ENCODE measurements around the gene DCUN1D3. TPM values are rescaled to one million over a fixed set of nuclear protein-coding genes. Genes with fewer than 3 reads are reported as not detected.

The DCUN1D3 gene
- total RNA-seq, 2 experiments from 2014 or later, result 3.1 to 4.5 TPM

DNA sequence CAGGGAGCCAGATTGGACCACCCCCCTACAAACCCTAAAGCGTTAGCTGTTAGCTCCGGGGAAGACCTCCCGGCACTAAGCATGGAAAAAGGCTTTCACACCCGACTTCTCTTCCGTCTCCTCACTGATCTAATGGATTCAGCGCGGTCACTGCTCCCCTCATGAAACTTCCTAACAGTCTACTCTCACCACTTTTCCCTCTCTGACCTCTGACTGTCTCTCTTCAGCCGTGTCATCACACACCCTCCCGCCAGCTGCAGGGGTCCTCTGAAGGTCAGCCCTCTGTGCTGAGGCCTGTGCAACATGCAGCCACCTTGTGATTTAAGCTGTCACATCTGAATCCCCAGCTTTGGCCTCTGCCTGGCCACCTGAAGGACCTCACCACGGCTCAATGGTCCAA lies 16.1 kb upstream of the DCUN1D3 start:
- Histone ChIP-seq H3K79me2 (ENCODE audit: insufficient read depth, low read depth, low read length) (no peaks in the 10 kb centered on the region), H3K9me3 (ENCODE audit: low read length) (no peaks in the 10 kb centered on the region), H3K4me2 (ENCODE audit: low read length) (no peak overlapping the region), H3K4me1 (ENCODE audit: insufficient read depth, low read length, poor library complexity, severe bottlenecking) (no peaks in the 10 kb centered on the region), H3K9me2 (ENCODE audit: insufficient read depth, low read length) (no peaks in the 10 kb centered on the region), H3K36me3 (ENCODE audit: insufficient read depth, low read length) (no peaks in the 10 kb centered on the region), H2AFZ (ENCODE audit: low read length) (no peak overlapping the region), H3K27ac (ENCODE audit: low read depth, low read length, poor library complexity, severe bottlenecking) (no peak overlapping the region), H3K4me3 (ENCODE audit: low read depth, low read length, poor library complexity, severe bottlenecking) (no peak overlapping the region), H4K20me1 (ENCODE audit: insufficient read depth, low read length) (no peaks in the 10 kb centered on the region)
- intact Hi-C loops (cut with micrococcal nuclease; ENCODE audit: unreplicated experiment), result no loop called here
- ChIA-PET POLR2A (no interaction called here), CTCF (ENCODE audit: unreplicated experiment) (no interaction called here)
- no peak for DNase-seq (ENCODE audit: low spot score)
- BruUV-seq (replicated peaks), result no TSS peak
- no peak for TF ChIP-seq EZH2phosphoT487 (IDR thresholded peaks at IDR 0.05; ENCODE audit: borderline replicate concordance, low read depth, low read length)

GRCh38 chr16:20911361-20911760 lies 11.2 kb upstream of the DCUN1D3 start:
- intact Hi-C loops (cut with micrococcal nuclease; ENCODE audit: unreplicated experiment), result no loop called here
- no peak for TF ChIP-seq EZH2phosphoT487 (IDR thresholded peaks at IDR 0.05; ENCODE audit: borderline replicate concordance, low read depth, low read length)
- no peak for TF ChIP-seq CTCF (conservative IDR thresholded peaks at IDR 0.05; ENCODE audit: low read length)
- H3K27ac ChIP-seq (ENCODE audit: low read depth, low read length, poor library complexity, severe bottlenecking), result no peak overlapping the region
- H3K4me1 ChIP-seq (ENCODE audit: insufficient read depth, low read length, poor library complexity, severe bottlenecking), result no peaks in the 10 kb centered on the region
- H3K79me2 ChIP-seq (ENCODE audit: insufficient read depth, low read depth, low read length), result no peaks in the 10 kb centered on the region
- POLR2A ChIA-PET, result interaction anchor here (0.6 to 1.0 kb wide), 2 partner anchors 34 to 98 kb away, joined by 3 read pairs; no protein-coding TSS in a partner anchor
- H3K4me2 ChIP-seq (ENCODE audit: low read length), result no peak overlapping the region
- no peaks in the 10 kb centered on the region for H3K9me3 ChIP-seq (ENCODE audit: low read length)
- no peaks in the 10 kb centered on the region for H4K20me1 ChIP-seq (ENCODE audit: insufficient read depth, low read length)
- no peak overlapping the region for H2AFZ ChIP-seq (ENCODE audit: low read length)
- no TSS peak for BruUV-seq (replicated peaks)
- CTCF ChIA-PET (ENCODE audit: unreplicated experiment), result no interaction called here
- no peaks in the 10 kb centered on the region for H3K36me3 ChIP-seq (ENCODE audit: insufficient read depth, low read length)
- no peaks in the 10 kb centered on the region for H3K9me2 ChIP-seq (ENCODE audit: insufficient read depth, low read length)
- no peak for DNase-seq (ENCODE audit: low spot score)
- H3K4me3 ChIP-seq (ENCODE audit: low read depth, low read length, poor library complexity, severe bottlenecking), result no peak overlapping the region

DNA sequence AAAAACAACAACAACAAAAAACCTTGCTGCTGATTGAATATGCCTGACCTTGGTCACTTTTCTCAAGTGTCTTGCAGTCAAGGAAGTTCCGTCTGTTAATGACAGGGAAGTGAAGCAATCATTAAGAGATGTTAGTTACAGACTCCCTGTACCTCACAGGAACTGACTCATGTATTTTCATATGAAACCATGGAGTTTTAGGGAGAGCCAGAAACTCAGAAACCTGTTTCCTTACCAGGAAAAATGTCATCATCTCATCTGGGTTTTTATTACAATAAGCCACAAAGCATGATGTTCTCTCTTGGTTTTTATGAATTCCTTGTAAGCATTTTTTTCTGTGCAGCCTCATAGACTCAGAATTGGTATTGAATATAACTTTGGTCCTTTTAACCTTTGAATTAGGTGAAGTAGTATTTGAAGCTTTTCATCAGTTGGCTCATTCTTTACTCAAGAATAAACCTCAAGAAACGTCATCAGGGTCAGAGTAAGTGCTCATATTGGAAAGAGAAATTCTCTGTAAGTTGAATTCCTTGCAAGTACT lies 10.7 kb upstream of the DCUN1D3 start:
- no peaks in the 10 kb centered on the region for H3K79me2 ChIP-seq (ENCODE audit: insufficient read depth, low read depth, low read length)

More for the DNA sequence above, 10.7 kb upstream of the DCUN1D3 start:
- Histone ChIP-seq H4K20me1 (ENCODE audit: insufficient read depth, low read length) (peaks cover under 1% of the 10 kb centered on the region; the same call in 1 of the 2 replicates), H3K9me3 (ENCODE audit: low read length) (no peaks in the 10 kb centered on the region), H3K4me2 (ENCODE audit: low read length) (no peak overlapping the region), H2AFZ (ENCODE audit: low read length) (no peak overlapping the region), H3K36me3 (ENCODE audit: insufficient read depth, low read length) (no peaks in the 10 kb centered on the region), H3K4me1 (ENCODE audit: insufficient read depth, low read length, poor library complexity, severe bottlenecking) (no peaks in the 10 kb centered on the region), H3K4me3 (ENCODE audit: low read depth, low read length, poor library complexity, severe bottlenecking) (no peak overlapping the region), H3K27ac (ENCODE audit: low read depth, low read length, poor library complexity, severe bottlenecking) (no peak overlapping the region), H3K9me2 (ENCODE audit: insufficient read depth, low read length) (no peaks in the 10 kb centered on the region)
- TF ChIP-seq CTCF (conservative IDR thresholded peaks at IDR 0.05; ENCODE audit: low read length) (no peak), EZH2phosphoT487 (IDR thresholded peaks at IDR 0.05; ENCODE audit: borderline replicate concordance, low read depth, low read length) (no peak)
- BruUV-seq (replicated peaks), result no TSS peak
- intact Hi-C loops (cut with micrococcal nuclease; ENCODE audit: unreplicated experiment), result no loop called here
- CTCF ChIA-PET (ENCODE audit: unreplicated experiment), result no interaction called here
- POLR2A ChIA-PET, result no interaction called here
- no peak for DNase-seq (ENCODE audit: low spot score)
